Mesangial cell (primary cell): ENCODE measurements around the gene TMEM108. TPM values are rescaled to one million over a fixed set of nuclear protein-coding genes. Genes with fewer than 3 reads are reported as not detected.

Experiments used
- total RNA-seq: library from RNA; depleted of rRNA; stranded (reverse); fragments of >200 nt; gene quantifications from 2 replicates; pipeline ENCODE4 v1.2.3, GENCODE V29; 2015

The TMEM108 gene
- total RNA-seq = 1.0 and 2.4 TPM in 2 replicates

DNA sequence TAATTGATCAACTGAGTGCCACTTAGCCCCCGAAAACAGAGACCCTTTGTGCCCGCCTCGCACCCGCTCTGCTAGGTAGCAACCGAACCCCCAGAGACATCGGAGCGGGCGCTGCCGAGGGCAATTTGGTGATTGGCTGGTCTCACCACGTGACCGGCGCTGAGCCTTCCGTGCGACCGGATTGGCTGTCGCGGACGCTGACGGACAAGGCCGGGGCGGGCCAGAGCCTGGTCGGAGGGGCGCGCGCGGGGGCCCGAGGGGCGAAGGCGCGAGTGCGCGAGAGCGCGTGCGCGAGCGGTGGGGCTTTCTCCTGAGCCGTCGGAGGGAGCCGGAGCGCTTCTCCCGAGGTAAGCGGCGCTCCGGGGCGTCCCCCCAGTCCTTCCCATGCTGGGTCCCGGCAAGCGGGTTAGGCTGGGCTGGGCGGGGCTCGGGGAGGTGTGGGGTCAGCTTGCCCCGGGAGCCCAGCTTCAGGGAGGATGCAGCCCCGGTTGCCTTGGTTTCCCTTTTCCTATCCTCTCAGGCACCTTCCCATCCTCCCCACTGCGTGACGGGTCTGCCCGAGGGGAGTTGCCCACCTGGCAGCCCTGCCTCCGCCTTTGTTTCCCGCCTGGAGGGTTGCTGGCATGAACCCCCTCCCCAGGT lies at the start of gene TMEM108:
Gene TMEM108, plus strand, starts transcription at position 303 of the 642 bp plus-strand sequence.

DNA sequence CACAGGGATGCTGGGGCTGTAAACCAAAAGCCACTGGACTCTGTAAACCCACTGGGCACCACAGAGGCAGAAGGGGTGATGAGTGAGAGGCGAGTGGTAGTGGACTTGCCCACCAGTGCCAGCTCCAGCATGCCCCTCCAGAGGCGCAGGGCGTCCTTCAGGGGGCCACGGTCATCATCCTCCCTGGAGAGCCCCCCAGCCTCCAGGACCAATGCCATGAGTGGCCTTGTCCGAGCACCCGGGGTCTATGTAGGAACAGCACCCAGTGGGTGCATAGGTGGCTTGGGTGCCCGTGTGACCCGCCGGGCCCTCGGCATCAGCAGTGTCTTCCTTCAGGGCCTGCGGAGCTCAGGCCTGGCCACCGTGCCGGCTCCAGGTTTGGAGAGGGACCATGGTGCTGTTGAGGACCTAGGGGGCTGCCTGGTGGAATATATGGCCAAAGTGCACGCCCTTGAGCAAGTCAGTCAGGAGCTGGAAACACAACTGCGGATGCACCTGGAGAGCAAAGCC lies 361.9 kb downstream of the TMEM108 start, which contains the start of gene BFSP2:
Gene BFSP2, plus strand, starts transcription at position 51 of the 510 bp plus-strand sequence. Its CDS starts 28 bp downstream, at position 79.

